SIG-M5 treated with dmso at 0.1 percent for 504 hours (cell line): Measurements from ENCODE around the gene PLEKHM2.
"Not testable (repeated sequence)": the region's sequence is repeated elsewhere in the genome, so short reads cannot be mapped to it uniquely, and the experiment has no call there.

Experiments
- DNase-seq: peaks from one replicate; lab custom pipeline; 2025; ENCODE audit not compliant: unreplicated experiment; lab: John Stamatoyannopoulos, UW

Gene PLEKHM2

DNA sequence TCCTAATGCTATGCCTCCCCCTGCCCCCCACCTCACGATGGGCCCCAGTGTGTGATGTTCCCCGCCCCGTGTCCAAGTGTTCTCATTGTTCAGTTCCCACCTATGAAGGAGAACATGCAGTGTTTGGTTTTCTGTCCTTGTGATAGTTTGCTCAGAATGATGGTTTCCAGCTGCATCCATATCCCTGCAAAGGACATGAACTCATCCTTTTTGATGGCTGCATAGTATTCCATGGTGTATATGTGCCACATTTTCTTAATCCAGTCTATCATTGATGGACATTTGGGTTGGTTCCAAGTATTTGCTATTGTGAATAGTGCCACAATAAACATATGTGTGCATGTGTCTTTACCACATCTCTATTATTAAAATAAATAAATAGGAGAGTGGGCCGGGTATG, 15.2 kb downstream of the PLEKHM2 start:
- DNase-seq: not testable (repeated sequence)

DNA sequence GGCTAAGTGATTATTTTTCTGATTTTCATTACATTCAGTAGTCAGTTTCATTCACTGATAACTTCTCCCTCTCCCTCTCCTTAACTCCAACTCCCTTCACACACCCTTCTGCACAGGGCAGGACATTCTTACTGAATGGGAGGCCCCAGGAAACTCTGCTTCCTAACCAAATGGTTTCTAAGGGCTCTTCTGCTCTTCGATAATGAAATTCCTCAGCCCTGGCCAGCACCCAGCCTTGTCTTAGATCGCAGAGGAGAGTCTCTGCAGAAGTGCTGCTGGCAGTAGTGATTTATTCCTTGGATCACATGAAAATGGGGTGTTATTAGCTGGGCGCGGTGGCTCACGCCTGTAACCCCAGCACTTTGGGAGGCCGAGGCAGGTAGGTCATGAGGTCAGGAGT, 16.4 kb downstream of the PLEKHM2 start:
- DNase-seq: no peak

GRCh38 chr1:15701784-15702183, 17.7 kb downstream of the PLEKHM2 start:
- no peak for DNase-seq

DNA sequence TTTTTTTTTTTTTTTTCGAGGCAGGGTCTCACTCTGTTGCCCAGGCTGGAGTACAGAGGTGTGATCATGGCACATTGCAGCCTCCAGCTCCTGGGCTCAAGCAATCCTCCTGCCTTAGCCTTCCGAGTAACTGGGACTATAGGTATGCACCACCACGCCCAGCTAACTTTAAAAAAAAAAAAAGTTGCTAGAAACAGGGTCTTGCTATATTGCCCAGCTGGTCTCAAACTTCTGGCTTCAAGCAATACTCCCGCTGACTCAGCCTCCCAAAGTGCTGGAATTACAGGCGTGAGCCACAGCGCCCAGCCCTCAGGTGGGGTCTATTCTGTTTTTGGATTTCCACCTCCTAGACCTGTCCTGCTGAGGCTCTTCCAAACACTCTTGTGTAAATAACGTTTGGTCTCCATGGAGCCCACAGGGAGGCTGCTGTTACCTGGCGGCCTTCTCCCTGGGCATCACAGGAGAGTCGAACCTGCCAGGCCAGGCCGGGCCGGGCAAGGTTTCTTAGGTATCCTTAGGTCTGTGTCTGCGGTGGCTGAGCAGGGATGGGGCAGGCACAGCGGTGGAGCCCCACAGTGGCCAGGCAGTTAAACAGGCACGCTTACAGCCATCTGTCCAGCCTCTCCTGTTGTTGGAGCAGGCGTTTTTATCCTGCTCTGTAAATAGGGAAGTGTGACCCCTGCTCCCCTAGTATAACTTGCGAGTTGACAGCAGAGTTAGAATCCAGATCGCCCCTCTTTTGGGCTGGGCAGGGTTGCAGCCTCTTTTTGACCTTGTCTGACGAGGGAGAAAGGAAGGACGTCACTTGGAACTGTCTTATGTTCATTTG, 18.8 kb downstream of the PLEKHM2 start:
- no peak for DNase-seq

DNA sequence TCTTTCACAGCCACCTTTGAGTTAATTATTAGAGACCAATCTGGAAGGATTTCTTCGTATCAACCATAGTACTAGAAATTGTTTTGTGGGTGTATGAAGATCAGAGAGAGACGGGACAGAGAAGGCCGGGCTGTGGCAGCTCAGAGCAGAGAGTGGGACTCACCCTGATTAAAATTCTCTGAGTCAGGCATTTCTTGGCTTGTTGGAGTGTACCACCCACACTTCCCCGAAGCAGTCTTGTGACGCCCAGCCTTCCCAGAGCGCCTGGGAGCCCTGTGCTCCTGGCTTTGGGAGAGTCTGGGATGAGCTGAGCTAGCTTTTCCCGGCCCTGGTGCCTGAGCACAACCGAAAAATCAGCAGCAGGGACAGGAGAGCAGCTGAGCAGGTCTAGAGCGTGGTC, 19.4 kb downstream of the PLEKHM2 start:
- DNase-seq: no peak

DNA sequence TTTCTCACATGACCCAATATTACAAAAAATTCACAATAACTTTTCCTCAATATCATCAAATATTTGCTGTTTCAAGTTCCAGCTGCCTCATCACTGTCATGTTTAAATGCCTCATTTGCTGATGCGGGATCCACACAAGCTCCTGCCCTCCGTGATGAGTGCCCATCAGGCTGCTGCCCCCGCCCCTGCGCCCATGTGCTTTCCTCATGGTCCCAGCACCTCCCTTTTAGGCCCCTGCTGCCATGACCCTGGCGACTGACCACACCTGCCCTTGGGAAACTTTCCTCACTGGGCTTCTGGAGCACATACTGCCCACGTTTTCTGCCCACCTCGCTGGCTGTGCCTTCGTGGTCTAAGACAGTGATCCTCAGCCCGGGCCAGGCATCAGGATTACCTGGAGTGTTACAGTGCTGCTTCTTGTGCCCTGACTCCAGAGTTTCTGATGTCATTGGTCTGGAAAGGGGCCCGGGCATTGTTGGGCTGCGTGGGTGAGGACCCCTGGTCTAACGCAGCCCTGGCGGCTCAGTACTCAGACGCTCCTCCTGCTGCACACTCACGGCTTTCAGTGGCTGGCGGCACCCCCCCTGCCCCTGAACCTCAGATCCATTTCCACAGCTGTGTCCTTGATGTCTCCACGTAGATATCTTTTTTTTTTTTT, 20.5 kb downstream of the PLEKHM2 start:
- DNase-seq: no peak

- no peak for DNase-seq
These were observed 21.1 kb downstream of the PLEKHM2 start for GRCh38 chr1:15705184-15705566.

GRCh38 chr1:15706751-15707150, 22.6 kb downstream of the PLEKHM2 start:
- DNase-seq: no peak

- no peak for DNase-seq
These were observed 23.3 kb downstream of the PLEKHM2 start for GRCh38 chr1:15707239-15707925.

DNA sequence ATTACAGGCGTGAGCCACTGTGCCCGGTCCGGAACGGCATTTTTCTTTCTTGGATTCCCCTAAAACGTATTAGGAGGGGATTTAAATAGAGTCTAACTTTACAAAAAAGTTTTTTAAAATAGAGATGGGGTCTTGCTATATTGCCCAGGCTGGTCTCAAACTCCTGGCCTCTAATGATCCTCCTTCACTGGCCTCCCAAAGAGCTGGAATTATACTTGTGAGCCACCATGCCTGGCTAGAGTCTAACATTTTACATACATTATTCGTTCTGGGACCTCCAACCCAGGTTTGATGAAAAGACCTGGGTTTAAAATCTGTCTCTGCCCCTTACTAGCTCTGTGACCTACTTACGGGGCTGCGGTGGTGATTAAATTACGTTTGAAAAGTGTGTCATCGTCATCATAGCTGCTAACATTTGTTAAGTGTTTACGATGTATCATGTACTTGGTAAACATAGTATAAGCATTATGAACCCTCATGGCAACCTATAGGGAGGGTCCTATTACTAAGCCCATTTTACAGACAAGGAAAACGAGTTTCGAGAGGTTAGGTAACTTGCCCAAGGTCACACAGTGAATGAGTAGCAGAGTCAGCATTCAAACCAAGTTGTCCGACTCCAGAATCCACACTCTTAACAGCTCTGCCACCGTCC, 24.5 kb downstream of the PLEKHM2 start:
- DNase-seq: no peak

- DNase-seq: no peak
These were observed 25.1 kb downstream of the PLEKHM2 start for GRCh38 chr1:15709226-15709625.

GRCh38 chr1:15712168-15712567, 28.0 kb downstream of the PLEKHM2 start:
- DNase-seq: no peak

GRCh38 chr1:15714406-15715136, 30.5 kb downstream of the PLEKHM2 start:
- no peak for DNase-seq

- DNase-seq: no peak
These were observed 33.5 kb downstream of the PLEKHM2 start for GRCh38 chr1:15717418-15718125.

DNA sequence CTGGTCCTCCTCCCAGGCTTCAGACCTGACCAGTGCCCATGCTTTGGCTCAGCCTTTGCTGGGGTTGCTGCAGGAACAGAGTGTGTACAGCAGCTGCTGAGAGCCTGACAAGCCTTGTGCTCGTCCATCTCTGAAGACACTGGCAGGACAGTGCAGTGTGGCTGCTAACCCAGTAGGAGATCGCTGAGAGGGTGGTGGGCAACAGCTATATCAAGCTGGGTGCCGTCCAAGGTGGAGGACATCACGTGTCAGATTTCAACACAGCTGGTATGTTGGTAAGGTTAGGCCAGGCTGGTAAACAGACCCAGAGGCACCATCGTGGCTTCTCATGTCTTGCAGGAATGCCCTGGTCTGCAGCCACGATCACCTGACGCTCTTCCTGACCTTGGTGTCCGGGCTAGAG, 34.1 kb downstream of the PLEKHM2 start:
- DNase-seq: no peak

DNA sequence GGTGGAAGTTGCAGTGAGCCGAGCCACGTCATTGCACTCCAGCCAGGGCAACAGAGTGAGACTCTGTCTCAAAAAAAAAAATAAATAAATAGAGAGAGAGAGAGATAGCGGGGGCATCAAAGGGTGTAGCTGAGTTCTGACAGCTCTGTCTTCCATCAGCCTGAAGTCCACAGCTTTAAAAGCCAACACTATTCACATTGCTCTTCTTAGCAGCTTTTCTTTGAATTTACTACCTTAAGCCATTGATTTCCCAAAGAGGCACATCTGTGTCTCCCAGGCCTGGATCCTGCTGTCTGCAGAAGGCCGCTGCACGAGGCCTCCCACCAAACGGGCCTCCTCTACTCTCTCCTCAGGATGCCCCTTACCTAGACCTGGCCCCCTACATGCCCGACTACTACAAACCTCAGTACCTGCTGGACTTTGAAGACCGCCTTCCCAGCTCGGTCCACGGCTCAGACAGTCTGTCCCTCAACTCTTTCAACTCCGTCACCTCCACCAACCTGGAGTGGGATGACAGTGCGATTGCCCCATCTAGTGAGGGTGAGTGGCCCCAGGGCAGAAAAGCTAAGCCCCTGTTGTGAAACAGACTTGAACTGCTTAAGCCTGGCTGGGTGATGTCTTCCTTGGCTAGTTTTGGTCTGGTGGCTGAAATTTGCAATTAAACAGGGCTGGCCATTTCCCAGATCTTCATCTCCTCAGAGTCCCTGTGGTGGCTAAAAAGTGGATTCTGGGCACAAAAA, 35.4 kb downstream of the PLEKHM2 start:
- no peak for DNase-seq

GRCh38 chr1:15720861-15721260, 36.7 kb downstream of the PLEKHM2 start:
- no peak for DNase-seq

DNA sequence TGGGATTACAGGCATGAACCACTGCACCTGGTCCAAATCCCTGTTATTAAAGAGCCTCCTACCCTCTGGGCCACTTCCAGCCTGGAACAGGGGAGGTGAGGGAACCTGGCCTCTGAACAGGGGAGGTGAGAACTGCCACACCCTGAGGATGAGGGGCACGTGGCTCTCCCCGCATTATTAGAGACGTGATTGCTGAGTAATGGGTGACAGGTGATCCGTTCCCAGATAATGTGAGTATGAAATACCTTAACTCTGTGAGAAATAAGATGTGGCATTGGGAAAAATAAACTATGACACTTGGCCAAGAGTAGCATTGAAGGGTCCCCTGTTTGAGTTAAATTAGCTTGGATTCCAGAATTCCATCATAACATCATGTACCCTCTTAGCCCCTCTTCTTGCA, 38.3 kb downstream of the PLEKHM2 start:
- DNase-seq: no peak

DNA sequence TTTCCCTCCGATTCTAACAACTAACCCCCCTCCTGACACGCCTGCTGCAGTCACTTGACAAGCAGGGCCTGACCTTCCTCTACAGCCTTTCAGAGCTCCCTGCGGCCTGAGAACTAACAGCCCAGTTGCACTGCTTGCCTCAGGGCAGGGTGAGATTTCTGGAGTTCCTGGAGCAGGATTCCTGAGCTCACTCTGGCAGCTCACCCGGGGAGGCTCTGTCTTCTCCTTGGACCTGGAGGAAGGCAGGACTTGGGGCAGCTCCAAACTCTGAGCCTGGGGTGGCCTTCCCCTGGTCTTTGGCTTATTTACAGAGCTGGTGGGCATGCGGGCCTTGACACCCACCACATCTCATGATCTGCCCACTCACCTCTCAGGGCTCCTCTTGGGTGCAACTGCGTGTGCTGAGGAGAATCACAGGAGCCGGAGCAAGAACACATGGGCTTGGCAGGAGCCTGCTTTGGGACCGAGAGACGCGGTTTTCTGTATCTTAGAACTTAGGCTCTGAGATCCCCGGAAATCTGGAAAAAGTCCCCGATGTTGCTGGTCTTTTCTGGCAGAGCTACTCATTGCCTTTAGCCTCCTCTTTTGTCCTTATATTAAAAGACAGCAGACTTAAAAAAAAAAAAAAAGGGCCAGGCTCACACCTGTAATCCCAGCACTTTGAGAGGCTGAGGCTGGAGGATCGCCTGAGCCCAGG, 38.9 kb downstream of the PLEKHM2 start:
- no peak for DNase-seq
